DND-41 (cell line): ENCODE data around the gene FHAD1.

Experiments used
- ATAC-seq: fragments of 200-7000 bp; cut with Tn5 transposase; 3 replicates; pipeline ENCODE4 v1.9.1; 2021; ENCODE audit warnings: low read depth; ENCODE audit not compliant: insufficient read depth
- DNase-seq: peaks from one replicate; pipeline ENCODE4 v3.0.0-alpha.2; 2020
- H2AFZ ChIP-seq: 2 replicates; pipeline ENCODE4 v1.6.0; 2012; ENCODE audit warnings: low read depth, low read length
- H3K27ac ChIP-seq: 2 replicates; pipeline ENCODE4 v1.5.1; 2012; ENCODE audit warnings: low read length, inconsistent platforms
- H3K27me3 ChIP-seq: fragments of 200-600 bp; sonication (generic); 2 replicates; pipeline ENCODE4 v1.6.0; 2012; ENCODE audit warnings: low read length, mild to moderate bottlenecking, inconsistent platforms; ENCODE audit not compliant: insufficient read depth, poor library complexity
- H3K36me3 ChIP-seq: 2 replicates; pipeline ENCODE4 v1.5.1; 2012; ENCODE audit warnings: low read length, inconsistent platforms; ENCODE audit not compliant: insufficient read depth
- H3K4me1 ChIP-seq: 2 replicates; pipeline ENCODE4 v1.5.1; 2012; ENCODE audit warnings: mild to moderate bottlenecking, low read length; ENCODE audit not compliant: insufficient read depth
- H3K4me2 ChIP-seq: 2 replicates; pipeline ENCODE4 v1.6.0; 2012; ENCODE audit warnings: mild to moderate bottlenecking, moderate library complexity, low read length, inconsistent platforms; ENCODE audit not compliant: insufficient read depth
- H3K4me3 ChIP-seq, 2 experiments: fragments of 200-600 bp in 1 of 2; shearing (Covaris generic) in 1 of 2; 2 replicates each; pipeline ENCODE4 v1.5.1; 2012 to 2016; ENCODE audit warnings: inconsistent platforms in 2 of 2, low read length in 2 of 2, mild to moderate bottlenecking in 2 of 2, low read depth in 1 of 2, moderate library complexity in 1 of 2
- H3K79me2 ChIP-seq: 2 replicates; pipeline ENCODE4 v1.6.0; 2012; ENCODE audit warnings: low read length, inconsistent platforms; ENCODE audit not compliant: insufficient read depth
- H3K9ac ChIP-seq: 2 replicates; pipeline ENCODE4 v1.6.0; 2012; ENCODE audit warnings: low read depth, mild to moderate bottlenecking, inconsistent platforms, low read length, moderate library complexity
- H3K9me3 ChIP-seq: 2 replicates; pipeline ENCODE4 v1.5.1; 2012; ENCODE audit warnings: low read length, moderate library complexity, mild to moderate bottlenecking, inconsistent platforms; ENCODE audit not compliant: insufficient read depth, severe bottlenecking
- H4K20me1 ChIP-seq: 2 replicates; pipeline ENCODE4 v1.6.0; 2012; ENCODE audit warnings: low read length; ENCODE audit not compliant: insufficient read depth
- EZH2 ChIP-seq: IDR thresholded peaks from 3 replicates; pipeline ENCODE4 v1.6.1; 2012; ENCODE audit warnings: borderline replicate concordance, low read depth, mild to moderate bottlenecking, moderate library complexity, low read length, inconsistent platforms; ENCODE audit not compliant: severe bottlenecking
- TF ChIP-seq, protein P1 (sequence below): IDR thresholded peaks from 2 replicates; pipeline ENCODE4 v1.5.1; 2012; ENCODE audit warnings: borderline replicate concordance, low read length, moderate library complexity, mild to moderate bottlenecking; ENCODE audit not compliant: poor library complexity, severe bottlenecking; ENCODE audit errors: extremely low read depth

The FHAD1 gene

DNA sequence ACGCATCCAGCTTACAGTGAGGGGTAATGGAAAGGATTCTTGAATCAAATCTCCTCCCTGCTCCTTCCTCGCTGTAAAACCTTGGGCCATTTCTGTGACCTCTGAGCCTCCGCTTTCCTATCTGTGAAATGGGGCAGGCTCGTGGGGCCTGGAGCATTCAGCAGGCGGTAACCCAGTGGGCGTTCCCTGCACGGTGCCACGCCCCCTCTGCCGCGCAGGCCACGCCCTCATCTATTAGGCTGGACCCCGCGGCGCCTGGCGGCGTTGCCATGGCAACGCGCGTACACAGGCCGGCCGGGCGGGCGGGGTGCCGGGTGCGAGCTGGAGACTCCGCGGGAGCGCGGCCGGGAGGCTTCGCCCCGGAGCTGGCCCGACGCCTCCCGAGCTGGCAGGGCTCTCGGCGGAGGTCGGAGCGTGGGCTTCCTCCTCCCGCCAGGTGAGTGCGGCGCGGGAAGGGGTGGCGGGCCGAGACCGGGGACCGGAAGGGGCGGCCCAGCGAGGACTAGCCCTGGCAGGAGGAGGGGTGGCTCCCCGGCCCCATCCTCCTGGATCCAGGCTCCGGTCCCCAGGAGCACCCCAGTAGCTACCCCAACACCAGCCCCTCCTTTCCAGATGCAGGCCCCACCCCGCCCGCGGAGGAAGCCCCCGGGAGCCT, at the start of gene FHAD1:
Gene FHAD1 (plus strand): TSS at position 264 of the 655 bp plus-strand sequence. CDS start 4,562 bp downstream, outside the sequence.
- no peak within 1 kb of the TSS for H3K4me2 ChIP-seq
- H3K9ac ChIP-seq, result no peak within 1 kb of the TSS
- H3K9me3 ChIP-seq, result no peaks in the 10 kb centered on the region
- H2AFZ ChIP-seq, result no peak within 1 kb of the TSS
- no peaks in the 10 kb centered on the region for H3K36me3 ChIP-seq
- H3K27ac ChIP-seq, result no peak within 1 kb of the TSS
- H3K4me1 ChIP-seq, result peaks cover 18% of the 10 kb centered on the region
- H3K4me3 ChIP-seq, result no peak within 1 kb of the TSS
- no peaks in the 10 kb centered on the region for H3K79me2 ChIP-seq
- TF ChIP-seq, protein P1, sequence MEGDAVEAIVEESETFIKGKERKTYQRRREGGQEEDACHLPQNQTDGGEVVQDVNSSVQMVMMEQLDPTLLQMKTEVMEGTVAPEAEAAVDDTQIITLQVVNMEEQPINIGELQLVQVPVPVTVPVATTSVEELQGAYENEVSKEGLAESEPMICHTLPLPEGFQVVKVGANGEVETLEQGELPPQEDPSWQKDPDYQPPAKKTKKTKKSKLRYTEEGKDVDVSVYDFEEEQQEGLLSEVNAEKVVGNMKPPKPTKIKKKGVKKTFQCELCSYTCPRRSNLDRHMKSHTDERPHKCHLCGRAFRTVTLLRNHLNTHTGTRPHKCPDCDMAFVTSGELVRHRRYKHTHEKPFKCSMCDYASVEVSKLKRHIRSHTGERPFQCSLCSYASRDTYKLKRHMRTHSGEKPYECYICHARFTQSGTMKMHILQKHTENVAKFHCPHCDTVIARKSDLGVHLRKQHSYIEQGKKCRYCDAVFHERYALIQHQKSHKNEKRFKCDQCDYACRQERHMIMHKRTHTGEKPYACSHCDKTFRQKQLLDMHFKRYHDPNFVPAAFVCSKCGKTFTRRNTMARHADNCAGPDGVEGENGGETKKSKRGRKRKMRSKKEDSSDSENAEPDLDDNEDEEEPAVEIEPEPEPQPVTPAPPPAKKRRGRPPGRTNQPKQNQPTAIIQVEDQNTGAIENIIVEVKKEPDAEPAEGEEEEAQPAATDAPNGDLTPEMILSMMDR, result no peak
- ATAC-seq (no peak), DNase-seq (no peak)
- H3K27me3 ChIP-seq, result peaks cover 6% of the 10 kb centered on the region
- H4K20me1 ChIP-seq, result peaks cover 6% of the 10 kb centered on the region; the same call in 1 of the 2 replicates

DNA sequence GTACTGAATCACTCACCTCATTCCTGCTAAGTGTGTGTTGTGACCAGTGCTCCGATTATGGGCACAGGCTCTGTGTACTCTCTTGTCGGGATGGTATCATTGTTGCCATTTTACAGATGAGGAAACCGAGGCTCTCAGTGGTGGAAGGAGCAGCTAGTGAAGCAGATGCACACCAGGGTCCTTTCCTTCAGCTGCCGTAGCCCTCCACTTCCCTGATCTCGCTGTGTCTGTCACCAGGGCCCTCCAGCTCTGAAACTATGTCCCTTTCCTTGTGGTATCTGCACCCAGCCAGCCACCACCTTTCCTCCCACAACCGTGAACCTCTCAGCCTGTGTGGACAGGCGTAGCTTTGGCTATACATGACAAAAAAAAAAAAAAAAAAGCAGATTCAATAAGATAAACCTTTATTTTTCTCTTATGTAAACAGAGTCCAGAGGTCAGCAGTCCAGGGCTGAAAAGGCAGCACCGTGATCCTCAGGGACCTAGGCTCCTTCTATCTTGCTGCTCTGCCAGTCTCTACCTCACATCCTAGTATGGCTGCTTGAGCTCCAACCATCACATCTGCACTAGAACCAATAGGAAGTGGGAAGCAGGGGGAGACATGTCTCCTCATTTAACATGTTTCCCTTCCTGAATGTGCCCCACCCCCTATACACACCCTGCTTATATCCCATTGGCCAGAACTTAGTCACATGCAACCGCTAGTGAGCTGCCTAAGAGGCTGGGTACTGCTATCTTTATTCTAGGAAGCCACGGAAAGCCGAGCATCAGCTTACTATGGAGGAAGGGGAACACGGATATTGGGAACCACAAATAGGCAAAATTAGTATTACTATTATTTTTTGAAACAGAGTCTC, 49.2 kb upstream of the FHAD1 start:
- DNase-seq (no peak), ATAC-seq (no peak)
- TF ChIP-seq, protein P1, result no peak
- no peak overlapping the region for H2AFZ ChIP-seq
- H3K4me2 ChIP-seq, result no peak overlapping the region
- no peaks in the 10 kb centered on the region for H3K79me2 ChIP-seq
- no peaks in the 10 kb centered on the region for H3K27me3 ChIP-seq
- H3K9me3 ChIP-seq, result no peaks in the 10 kb centered on the region
- no peaks in the 10 kb centered on the region; the same call in 1 of the 2 replicates for H4K20me1 ChIP-seq
- no peaks in the 10 kb centered on the region for H3K36me3 ChIP-seq
- no peaks in the 10 kb centered on the region for H3K4me1 ChIP-seq
- no peak overlapping the region for H3K9ac ChIP-seq
- no peak overlapping the region for H3K27ac ChIP-seq
- H3K4me3 ChIP-seq, result no peak overlapping the region

DNA sequence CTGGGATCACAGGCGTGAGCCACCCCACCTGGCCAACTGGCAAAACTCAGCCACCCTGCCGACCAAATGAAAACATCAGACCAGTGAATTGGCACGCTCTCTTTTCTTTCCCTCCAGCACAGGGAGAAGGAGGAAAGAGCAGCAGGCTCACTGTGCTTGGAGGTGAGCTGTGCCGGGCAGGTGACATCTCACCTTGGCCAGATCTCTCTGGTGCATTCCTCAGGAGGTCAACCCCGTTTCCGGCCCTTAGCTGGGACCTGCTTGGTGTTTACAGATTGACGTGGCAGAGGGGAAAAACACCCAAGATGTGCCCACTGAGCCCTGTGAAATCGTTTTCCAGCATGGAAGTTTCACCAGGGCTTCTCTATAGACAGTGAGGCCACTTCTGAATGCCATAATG, 48.3 kb upstream of the FHAD1 start:
- Histone ChIP-seq H3K4me1 (no peaks in the 10 kb centered on the region), H2AFZ (no peak overlapping the region), H3K27me3 (no peaks in the 10 kb centered on the region), H4K20me1 (no peaks in the 10 kb centered on the region), H3K79me2 (no peaks in the 10 kb centered on the region), H3K9me3 (no peaks in the 10 kb centered on the region), H3K9ac (no peak overlapping the region), H3K4me2 (no peak overlapping the region), H3K4me3 (no peak overlapping the region), H3K36me3 (no peaks in the 10 kb centered on the region), H3K27ac (no peak overlapping the region)
- TF ChIP-seq, protein P1, result no peak
- no peak for TF ChIP-seq EZH2
- DNase-seq, result no peak
- ATAC-seq, result no peak
